Neuron (in vitro differentiated cells): ENCODE data around the gene RMI2.
"Not testable (repeated sequence)": the region's sequence is repeated elsewhere in the genome, so short reads cannot be mapped to it uniquely, and the experiment has no call there.

Source experiments
- H2AFZ ChIP-seq: one replicate; pipeline ENCODE4 v1.6.1; 2013; ENCODE audit warnings: low read depth, mild to moderate bottlenecking, inconsistent platforms, low read length, moderate library complexity
- H3K27me3 ChIP-seq: one replicate; pipeline ENCODE4 v1.6.1; 2013; ENCODE audit warnings: low read length; ENCODE audit not compliant: insufficient read depth
- H3K36me3 ChIP-seq: one replicate; pipeline ENCODE4 v1.6.1; 2013; ENCODE audit warnings: low read length; ENCODE audit not compliant: insufficient read depth
- H3K4me1 ChIP-seq: one replicate; pipeline ENCODE4 v1.6.1; 2013; ENCODE audit warnings: low read length; ENCODE audit not compliant: insufficient read depth
- H3K4me3 ChIP-seq: 2 replicates; pipeline ENCODE4 v1.5.1; 2013; ENCODE audit warnings: mild to moderate bottlenecking, low read length, moderate library complexity
- H3K9me3 ChIP-seq: one replicate; pipeline ENCODE4 v1.6.1; 2013; ENCODE audit warnings: low read length

The RMI2 gene

DNA sequence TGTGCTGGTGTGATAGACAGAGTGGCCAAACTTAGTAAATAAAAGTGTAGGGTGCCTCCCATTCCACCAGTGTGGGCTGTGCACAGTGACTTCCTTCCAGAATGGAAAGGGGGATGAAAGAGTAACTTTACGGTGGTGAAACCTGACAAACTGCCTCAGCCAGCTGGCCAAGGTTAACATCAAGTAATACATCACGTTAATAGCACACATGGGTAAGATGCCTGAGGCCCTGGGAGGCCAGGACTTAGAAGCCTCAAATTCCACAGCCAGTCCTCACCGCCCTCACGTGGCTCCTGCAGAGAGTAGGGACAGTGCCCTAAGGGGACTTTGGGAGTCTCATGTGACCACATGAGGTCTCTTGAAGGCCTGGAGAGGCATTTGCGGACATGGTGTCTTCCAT lies 14.1 kb downstream of the RMI2 start:
- Histone ChIP-seq H3K4me1 (peaks cover 21% of the 10 kb centered on the region), H3K27me3 (no peaks in the 10 kb centered on the region)

DNA sequence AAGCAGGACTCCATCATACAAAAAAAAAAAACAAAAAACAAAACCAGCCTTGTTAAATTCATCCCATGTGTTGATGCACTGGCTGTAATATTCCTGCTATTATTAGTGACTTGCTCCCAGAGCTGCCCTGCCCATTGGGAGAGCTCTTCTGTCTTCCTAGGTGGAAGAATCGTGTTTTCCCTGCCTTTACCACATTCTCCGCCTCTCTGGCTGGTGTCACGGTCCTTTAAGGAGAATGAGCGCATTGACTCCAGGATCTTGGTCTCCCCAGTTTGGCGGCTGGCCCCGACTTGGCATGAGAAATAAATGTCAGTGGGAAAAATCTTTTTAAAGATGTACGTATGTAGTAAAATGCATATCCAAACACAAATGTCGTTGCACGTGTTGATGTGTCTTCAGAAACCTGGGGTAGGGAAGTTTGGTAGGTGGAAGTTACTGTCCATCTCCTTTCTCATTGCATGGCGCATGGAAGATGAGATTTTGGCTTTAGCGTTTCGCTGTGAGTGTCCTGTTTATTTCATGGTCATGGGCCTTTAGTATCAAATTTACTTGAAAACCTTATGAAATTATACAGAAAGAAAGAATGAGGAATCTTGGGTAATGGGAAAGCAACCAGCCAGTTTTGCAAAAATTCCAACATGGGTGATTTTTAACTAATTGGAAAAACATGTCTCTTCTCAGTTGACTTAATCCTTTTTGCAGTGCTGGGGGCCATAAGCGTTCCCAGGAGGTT lies 15.5 kb downstream of the RMI2 start:
- Histone ChIP-seq H2AFZ (no peak overlapping the region), H3K9me3 (no peaks in the 10 kb centered on the region), H3K4me1 (peaks cover 28% of the 10 kb centered on the region), H3K27me3 (no peaks in the 10 kb centered on the region), H3K36me3 (no peaks in the 10 kb centered on the region), H3K4me3 (no peak overlapping the region)

More for the DNA sequence above, 14.1 kb downstream of the RMI2 start:
- Histone ChIP-seq H3K36me3 (peaks cover 2% of the 10 kb centered on the region), H3K4me3 (no peak overlapping the region), H3K9me3 (no peaks in the 10 kb centered on the region), H2AFZ (no peak overlapping the region)

DNA sequence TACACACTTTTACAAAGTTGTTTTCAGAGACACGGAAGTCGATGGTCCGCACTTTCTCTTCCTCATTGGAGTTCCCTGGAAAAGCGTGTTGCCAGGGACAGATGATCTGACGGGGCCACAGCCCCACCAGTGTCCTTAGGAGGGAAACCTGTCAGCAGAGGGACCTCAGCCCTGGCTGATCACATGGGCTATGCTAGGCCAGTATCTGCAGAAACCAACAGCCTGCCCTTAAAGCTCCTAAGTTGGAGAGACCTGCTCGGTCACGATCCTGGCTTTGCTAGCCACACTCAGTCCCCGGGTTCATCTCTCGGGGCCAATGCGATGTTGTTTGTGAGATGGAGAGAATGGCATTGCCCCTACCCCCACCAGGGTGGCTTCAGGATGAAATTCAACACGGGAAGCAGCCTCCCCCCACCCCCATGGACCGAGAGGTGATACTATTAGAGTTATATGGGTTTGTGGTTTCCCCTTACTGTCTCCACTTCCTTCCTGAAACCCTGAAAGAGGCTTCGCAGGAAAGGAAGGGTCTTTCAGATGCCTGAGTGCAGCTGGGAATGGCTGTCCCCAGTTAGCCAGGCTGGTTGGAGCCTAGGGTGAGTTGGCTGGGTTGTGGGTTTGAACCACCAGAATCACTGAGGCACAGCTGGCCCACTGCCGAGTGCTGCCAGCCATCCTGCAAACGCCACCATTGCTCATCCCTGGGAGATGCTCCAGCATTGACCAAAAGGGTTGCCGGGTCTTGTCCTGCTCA lies 16.6 kb downstream of the RMI2 start:
- H3K9me3 ChIP-seq = no peaks in the 10 kb centered on the region
- H2AFZ ChIP-seq = no peak overlapping the region
- H3K4me3 ChIP-seq = no peak overlapping the region
- H3K4me1 ChIP-seq = peaks cover 28% of the 10 kb centered on the region
- no peaks in the 10 kb centered on the region for H3K27me3 ChIP-seq
- no peaks in the 10 kb centered on the region for H3K36me3 ChIP-seq

DNA sequence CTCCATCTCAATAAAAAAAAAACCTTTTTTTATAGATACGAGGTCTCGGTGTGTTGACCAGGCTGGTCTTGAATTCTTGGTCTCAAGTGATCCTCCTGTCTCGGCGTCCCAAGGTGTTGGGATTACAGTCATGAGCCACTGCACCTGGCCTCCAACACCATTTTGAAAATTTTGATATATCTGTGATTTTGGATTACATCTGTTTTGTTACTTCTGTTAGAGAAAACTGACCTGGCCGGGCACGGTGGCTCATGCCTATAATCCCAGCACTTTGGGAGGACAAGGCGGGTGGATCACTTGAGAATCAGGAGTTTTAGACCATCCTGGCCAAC lies 18.6 kb downstream of the RMI2 start:
- H3K27me3 ChIP-seq = no peaks in the 10 kb centered on the region
- no peaks in the 10 kb centered on the region for H3K36me3 ChIP-seq
- no peaks in the 10 kb centered on the region for H3K9me3 ChIP-seq
- H3K4me3 ChIP-seq = no peak overlapping the region
- H3K4me1 ChIP-seq = peaks cover 28% of the 10 kb centered on the region
- H2AFZ ChIP-seq = no peak overlapping the region

DNA sequence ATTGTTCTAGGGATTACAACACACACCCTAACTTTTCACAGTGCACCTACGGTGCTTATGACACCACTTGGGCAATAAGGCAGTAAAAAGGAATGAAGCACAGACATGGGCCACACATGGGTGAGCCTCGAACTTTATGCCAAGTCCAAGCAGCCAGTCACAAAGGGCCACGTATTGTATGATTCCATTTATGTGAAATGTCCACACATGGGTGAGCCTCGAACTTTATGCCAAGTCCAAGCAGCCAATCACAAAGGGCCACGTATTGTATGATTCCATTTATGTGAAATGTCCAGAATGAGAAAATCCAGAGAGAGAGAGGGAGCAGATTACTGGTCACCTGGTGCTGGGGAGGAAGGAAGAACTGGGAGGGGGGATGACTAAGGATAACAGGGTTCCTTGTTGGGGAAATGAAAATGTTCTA lies 22.2 kb downstream of the RMI2 start:
- no peaks in the 10 kb centered on the region for H3K27me3 ChIP-seq
- no peaks in the 10 kb centered on the region for H3K9me3 ChIP-seq
- no peak overlapping the region for H2AFZ ChIP-seq
- no peaks in the 10 kb centered on the region for H3K36me3 ChIP-seq
- no peak overlapping the region for H3K4me3 ChIP-seq
- peaks cover 23% of the 10 kb centered on the region for H3K4me1 ChIP-seq

DNA sequence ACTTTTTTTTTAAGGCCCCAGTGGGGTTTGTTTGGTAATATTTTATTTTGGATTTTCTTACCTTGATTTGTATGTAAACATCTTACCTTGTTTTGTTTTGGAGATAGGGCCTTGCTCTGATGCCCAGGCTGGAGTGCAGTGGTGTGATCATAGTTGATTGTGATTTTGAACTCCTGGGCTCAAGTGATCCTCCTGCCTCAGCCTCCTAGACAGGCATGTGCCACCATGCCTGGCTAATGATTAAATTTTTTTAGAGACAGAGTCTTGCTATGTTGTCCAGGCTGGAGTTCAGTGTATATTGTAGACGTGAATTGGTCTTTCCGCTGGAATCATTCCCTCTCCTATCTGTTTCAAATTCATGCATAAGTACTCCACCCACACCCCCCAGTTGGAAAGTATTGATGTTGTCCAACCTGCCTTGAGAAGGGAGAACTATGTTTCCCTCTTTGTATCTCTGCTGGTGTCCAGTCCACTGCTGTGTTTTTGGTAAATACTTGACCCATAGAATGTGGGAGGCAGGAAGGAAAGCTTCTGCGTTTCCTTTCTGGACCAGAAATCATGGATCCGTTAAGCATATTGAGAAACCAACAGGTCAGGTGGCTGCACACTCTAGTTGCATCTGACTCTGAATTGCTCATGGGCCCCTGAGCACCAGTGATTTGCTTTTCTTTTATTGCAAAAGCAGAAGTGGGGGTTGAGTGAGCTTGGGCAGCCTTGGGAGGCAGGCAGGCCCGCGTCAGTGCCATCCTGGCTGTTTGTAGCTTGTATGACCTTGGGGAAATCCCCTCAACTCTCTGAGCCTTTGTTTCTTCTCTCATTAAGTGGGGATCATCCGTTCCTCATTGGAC lies 25.0 kb downstream of the RMI2 start:
- Histone ChIP-seq H3K4me1 (peaks cover 9% of the 10 kb centered on the region), H3K9me3 (no peaks in the 10 kb centered on the region), H3K36me3 (no peaks in the 10 kb centered on the region), H3K4me3 (no peak overlapping the region), H3K27me3 (no peaks in the 10 kb centered on the region), H2AFZ (no peak overlapping the region)

DNA sequence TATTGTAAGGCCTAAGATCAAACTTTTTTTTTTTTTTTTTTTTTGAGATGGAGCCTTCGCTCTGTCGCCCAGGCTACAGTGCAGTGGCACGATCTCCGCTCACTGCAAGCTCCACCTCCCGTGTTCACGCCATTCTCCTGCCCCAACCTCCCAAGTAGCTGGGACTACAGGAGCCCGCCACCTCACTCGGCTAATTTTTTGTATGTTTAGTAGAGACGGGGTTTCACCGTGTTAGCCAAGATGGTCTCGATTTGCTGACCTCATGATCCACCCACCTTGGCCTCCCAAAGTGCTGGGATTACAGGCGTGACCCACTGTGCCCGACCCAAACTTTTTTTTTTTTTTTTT lies 25.6 kb downstream of the RMI2 start:
- H3K36me3 ChIP-seq, H2AFZ ChIP-seq, H3K4me3 ChIP-seq, H3K27me3 ChIP-seq, H3K4me1 ChIP-seq, H3K9me3 ChIP-seq: not testable (repeated sequence)

DNA sequence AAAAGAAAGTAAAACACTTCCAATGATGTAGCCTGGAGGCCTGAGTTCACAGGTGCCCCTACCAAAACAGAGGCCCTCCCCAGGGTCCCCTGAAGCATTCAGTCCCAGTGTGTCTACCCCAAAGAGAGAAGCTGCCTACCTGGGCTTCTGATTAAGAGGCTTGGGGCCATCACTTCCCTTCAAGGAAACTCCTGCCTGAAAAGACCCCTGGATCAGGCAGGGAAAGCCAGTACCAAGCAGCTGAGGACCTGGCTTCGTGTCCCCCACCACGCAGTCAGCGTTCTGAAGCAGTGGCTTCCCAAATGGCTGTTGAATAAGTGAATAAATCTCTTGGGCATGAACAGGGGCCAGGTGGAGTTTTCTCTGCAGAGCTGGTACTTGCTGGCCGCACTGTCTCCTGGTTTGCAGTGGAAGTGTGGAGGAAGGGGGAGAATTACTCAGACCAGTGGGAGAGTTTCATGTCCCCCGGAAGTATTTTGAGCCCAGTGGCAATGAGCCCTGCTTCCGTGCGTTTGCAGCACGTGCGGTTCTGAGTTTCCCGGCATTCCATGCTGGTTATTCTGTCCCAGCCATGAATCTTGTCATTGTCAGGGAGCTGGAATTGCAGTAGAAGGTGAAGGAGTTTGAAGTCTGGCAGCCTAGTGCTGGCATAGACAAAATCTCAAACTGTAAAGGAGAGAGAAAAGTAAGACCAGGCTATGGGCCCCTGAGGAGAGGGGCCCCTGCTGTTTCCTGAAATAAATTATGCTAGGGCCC lies 27.0 kb downstream of the RMI2 start:
- H3K36me3 ChIP-seq = no peaks in the 10 kb centered on the region
- H2AFZ ChIP-seq = no peak overlapping the region
- H3K27me3 ChIP-seq = no peaks in the 10 kb centered on the region
- peaks cover 9% of the 10 kb centered on the region for H3K4me1 ChIP-seq
- H3K9me3 ChIP-seq = no peaks in the 10 kb centered on the region
- no peak overlapping the region for H3K4me3 ChIP-seq

DNA sequence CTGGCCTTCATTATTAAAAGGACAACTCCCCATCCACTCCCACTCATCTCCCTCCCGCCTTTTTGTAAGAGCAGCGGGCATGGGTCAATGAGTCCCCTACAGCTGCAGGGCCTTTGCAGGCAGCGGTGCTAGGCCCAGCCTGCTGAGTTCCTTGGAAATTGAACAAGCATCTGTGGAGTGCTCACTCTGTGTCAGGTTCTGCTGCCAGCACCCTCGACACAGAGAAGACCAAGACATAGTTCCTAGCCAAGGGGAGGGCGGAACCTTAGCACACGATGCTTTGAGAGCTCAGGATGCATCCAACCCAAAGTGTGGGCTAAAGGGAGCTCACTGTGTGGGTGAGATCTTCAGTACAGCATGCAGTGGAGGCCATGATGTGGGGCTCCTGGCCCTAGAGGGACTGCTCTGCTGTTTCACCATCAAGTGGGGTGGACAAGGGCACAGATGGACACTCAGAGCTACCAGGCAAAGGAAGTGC lies 27.6 kb downstream of the RMI2 start:
- Histone ChIP-seq H3K36me3 (no peaks in the 10 kb centered on the region), H3K4me3 (no peak overlapping the region), H2AFZ (no peak overlapping the region), H3K4me1 (peaks cover 9% of the 10 kb centered on the region), H3K27me3 (no peaks in the 10 kb centered on the region), H3K9me3 (no peaks in the 10 kb centered on the region)

DNA sequence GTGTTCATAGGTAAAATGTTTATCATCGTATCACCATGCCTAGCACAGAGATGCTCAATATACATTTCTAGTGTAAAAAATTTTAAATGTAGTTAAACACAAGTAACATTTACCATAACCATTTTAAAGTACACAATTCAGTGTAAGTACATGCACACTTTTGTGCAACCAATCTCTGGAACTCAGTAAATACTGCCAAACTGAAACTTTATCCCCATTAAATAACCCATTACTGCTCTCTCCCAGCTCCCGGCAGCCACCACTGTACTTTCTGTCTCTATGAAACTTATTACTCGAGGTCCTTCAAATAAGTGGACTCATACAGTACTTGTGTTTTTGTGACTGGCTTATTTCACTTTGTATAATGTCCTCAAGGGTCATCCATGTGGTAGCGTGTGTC lies 29.0 kb downstream of the RMI2 start:
- no peaks in the 10 kb centered on the region for H3K9me3 ChIP-seq
- H3K27me3 ChIP-seq = no peaks in the 10 kb centered on the region
- no peak overlapping the region for H2AFZ ChIP-seq
- no peak overlapping the region for H3K4me3 ChIP-seq
- no peaks in the 10 kb centered on the region for H3K36me3 ChIP-seq
- H3K4me1 ChIP-seq = peaks cover 9% of the 10 kb centered on the region

DNA sequence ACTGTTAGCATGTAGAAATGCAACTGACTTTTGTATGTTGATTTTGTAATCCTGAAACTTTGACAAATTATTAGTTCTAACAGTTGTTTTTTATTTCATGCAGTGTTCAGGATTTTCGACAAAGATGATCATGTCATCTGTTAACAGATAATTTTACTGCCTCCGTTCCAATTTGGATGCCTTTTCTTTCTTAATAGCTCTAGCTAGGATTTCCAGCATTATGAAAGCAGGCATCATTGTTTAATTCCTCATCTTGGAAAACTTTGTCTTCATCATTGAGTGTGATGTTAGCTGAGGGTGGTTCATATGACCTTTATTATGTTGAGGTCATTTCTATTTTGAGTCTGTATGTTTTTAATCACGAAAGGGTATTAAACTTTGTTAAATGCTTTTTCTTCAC lies 31.9 kb downstream of the RMI2 start:
- Histone ChIP-seq H3K9me3 (no peaks in the 10 kb centered on the region), H3K4me3 (no peak overlapping the region), H2AFZ (no peak overlapping the region), H3K27me3 (no peaks in the 10 kb centered on the region), H3K36me3 (no peaks in the 10 kb centered on the region), H3K4me1 (peaks cover 9% of the 10 kb centered on the region)

DNA sequence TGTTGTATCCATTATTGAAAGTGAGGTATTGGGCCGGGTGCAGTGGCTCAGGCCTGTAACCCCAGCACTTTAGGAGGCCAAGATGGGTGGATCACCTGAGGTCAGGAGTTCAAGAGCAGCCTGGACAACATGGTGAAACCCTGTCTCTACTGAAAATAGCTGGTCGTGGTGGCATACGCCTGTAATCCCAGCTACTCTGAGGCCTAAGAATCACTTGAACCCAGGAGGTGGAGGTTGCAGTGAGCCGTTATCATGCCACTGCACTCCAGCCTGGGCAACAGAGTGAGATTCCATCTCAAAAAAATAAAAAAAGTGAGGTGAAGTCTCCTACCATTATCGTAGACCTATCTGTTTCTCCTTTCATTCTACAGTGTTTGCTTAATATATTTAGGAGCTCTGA lies 33.7 kb downstream of the RMI2 start:
- not testable (repeated sequence) for H2AFZ ChIP-seq, H3K36me3 ChIP-seq, H3K4me3 ChIP-seq, H3K9me3 ChIP-seq, H3K4me1 ChIP-seq, H3K27me3 ChIP-seq

DNA sequence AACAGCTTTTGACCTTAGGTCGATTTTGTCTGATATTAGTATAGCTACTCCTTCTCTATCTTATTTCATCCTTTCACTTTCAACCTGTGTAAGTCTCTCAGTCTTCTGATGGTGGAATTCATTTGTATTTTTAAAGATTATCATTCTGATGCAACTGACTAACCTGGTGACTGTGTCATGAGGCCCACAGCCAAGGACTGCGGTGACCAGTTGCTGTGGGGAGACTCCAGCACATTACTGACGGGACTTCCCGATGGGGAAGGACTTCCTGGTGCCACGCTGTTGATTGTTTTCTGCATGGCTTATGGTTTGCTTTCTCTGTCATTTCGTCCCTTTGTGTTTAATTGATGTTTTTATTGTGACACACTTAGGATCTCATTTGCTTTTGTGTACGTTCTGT lies 34.2 kb downstream of the RMI2 start:
- Histone ChIP-seq H3K36me3 (no peaks in the 10 kb centered on the region), H3K4me1 (no peaks in the 10 kb centered on the region), H3K4me3 (no peak overlapping the region), H2AFZ (no peak overlapping the region), H3K9me3 (peaks cover 2% of the 10 kb centered on the region), H3K27me3 (no peaks in the 10 kb centered on the region)
